GM12874 (cell line): ENCODE measurements around the gene IFIT1.

ENCODE experiments used
- TF ChIP-seq, protein P1 (sequence below): IDR thresholded peaks from 2 replicates; pipeline ENCODE4 v1.5.1; 2011; ENCODE audit warnings: low read depth, mild to moderate bottlenecking, control low read depth, low read length, moderate library complexity; ENCODE audit not compliant: insufficient read depth

Gene IFIT1

DNA sequence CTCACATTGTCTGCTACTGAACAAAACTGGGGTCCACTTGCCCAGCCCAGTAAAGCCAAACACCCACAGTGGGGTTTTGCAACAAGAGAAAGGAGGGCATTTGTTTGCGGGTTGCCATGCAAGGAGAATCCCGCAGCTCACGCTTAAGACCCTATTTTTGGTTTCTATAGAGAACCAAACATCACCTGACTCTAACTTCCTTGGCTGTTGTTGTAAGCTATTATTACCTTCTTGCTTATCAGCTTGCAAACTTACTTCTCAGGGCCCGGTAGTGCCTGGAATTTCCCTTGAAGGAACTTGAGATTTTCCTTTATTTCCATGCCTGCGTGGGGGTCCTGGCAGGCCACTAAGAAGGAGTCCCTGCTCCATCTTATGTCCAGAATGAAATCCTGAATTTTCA lies 43.9 kb upstream of the IFIT1 start:
- TF ChIP-seq, protein P1, sequence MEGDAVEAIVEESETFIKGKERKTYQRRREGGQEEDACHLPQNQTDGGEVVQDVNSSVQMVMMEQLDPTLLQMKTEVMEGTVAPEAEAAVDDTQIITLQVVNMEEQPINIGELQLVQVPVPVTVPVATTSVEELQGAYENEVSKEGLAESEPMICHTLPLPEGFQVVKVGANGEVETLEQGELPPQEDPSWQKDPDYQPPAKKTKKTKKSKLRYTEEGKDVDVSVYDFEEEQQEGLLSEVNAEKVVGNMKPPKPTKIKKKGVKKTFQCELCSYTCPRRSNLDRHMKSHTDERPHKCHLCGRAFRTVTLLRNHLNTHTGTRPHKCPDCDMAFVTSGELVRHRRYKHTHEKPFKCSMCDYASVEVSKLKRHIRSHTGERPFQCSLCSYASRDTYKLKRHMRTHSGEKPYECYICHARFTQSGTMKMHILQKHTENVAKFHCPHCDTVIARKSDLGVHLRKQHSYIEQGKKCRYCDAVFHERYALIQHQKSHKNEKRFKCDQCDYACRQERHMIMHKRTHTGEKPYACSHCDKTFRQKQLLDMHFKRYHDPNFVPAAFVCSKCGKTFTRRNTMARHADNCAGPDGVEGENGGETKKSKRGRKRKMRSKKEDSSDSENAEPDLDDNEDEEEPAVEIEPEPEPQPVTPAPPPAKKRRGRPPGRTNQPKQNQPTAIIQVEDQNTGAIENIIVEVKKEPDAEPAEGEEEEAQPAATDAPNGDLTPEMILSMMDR, result no peak

DNA sequence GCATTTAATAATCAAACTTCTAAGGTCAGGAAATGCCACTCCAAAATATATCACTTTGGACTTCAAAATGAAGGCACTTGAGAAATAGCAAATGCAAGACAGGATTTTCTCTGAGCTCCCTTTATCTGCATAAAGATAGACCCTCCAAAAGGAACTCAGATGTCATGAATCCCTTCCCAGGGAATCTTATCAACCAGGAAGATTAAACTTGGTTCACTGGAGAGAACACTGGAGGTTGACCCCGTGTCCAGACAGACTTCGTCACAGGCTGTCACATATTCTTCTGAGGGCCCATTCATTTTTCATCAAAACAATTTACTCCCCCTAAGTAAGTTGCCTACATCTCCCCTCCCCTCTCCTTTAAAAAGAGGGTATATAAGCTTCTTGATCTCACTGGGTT lies 43.4 kb upstream of the IFIT1 start:
- TF ChIP-seq, protein P1, result no peak

DNA sequence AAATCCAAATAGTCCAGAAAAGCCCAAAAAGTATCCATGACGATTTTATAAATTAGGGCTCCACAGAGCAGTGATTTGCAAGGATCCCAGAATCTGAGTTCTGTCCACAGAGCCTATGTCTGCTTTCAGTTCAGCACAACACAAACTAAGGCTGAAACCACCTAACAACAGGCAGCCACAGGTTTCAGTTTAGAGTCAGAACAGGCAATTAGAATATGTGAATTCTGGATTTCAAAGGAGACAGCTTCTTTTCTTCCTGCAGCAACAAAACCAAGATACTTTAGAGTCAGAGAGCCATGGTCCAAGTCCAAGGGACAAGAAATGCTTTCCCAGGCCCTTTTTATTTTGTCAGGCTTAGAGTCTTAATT lies 41.0 kb upstream of the IFIT1 start:
- TF ChIP-seq, protein P1, result no peak

DNA sequence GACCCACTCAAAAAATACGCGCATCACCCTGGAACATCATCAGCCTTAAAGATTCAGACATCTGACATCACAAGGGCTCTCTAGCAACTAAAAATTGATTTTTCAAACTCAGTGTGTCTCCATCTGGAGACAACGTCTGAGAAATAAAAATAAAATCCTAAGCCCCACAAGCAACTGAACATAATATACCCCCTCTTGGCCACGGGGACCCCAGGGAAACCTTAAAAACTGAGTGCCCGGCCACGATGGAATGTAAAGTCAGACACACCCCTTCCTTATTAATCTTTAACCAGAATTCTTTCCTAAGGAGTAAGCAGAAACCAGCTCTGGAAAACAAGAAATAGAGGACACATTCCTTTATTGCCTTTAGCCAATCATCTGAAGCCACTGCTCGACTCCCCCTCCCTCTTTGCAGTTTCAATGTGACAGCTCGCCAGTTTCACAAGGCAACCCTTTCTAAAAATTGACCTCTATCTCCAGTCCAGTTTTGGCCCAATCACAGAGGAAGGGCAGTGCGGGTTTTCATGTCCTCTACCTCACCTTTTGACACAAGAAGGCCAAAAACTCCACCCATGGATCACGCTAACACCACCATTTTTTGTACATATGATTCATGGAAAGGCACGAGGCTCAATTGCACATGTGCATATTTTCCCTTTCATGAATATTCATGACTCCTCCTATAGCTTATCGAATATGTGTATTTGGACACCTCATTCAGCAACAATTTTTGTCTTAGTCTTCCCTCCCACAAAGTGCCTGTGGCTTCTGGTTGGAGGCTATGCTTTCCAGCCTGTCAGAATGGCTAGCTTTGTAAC lies 40.4 kb upstream of the IFIT1 start:
- TF ChIP-seq, protein P1, result no peak

DNA sequence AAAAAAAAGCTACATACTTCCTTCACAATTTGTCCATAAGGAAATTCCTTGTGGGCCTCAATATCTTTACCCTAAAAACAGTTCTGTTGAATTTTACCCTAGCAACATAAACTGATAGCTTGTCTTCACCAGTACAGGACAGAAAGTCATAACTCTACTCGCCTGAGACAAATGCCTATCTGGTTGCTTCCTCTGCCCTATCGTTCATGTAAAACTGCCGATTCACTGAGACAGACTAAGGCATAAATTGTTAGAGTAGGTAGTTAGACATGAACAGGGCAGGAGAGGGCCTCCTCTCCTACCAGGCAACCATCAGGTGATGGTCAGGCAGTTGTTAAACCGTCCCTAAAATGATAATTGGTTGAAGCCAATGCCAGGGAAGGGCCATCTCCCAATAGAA lies 39.6 kb upstream of the IFIT1 start:
- TF ChIP-seq, protein P1, result no peak

DNA sequence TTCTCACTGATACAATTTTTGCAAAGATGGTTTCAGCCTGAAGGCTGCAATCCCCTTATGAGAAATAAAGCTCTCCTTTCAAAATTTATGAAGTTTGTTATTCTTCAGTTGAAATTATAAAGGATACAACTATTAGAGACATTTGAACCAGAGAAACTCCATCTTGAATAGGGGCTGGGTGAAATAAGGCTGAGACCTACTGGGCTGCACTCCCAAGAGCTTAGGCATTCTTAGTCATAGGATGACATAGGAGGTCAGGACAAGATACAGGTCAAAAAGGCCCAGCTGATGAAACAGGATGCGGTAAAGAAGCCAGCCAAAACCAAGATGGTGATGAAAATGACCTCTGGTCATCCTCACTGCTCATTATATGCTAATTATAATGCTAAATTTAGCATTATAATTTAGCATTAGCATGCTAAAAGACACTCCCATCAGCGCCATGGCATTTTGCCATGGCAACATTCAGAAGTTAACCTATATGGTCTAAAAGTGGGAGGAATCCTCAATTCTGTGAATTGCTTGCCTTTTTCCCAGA lies 37.0 kb upstream of the IFIT1 start:
- TF ChIP-seq, protein P1, result no peak

DNA sequence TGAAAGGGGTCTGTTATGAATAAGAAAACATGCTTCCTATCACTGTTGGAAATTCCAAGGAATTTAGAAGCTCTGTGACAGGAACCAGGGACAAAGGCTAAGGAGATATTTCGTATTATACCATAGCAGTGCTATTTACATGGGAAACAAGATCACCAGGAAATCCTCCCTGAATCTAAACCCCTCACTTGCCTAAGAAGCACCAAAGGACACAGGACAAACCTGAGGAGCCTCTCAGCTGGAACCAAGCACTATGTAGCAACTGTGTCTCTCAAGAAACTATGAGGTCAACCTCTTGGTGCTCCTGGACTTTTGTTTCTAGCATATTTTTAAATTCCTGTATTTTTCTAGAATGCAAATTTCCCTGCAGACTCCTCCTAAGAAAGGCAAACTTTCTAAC lies 35.3 kb upstream of the IFIT1 start:
- TF ChIP-seq, protein P1, result no peak
